ENCODE measurements around the gene ST3GAL5. TPM values are rescaled to one million over a fixed set of nuclear protein-coding genes. Genes with fewer than 3 reads are reported as not detected.
A peak's percentile ranks its signal among the peaks of the same experiment; 100 is the strongest.

Gene ST3GAL5
- total RNA-seq, 5 donors from 2014 or later (not counting 1 experiment from before 2014, with no cell fraction given), result 22.8 to 56.2 (median 31.9) TPM

GRCh38 chr2:85903849-85904248 lies 15.1 kb upstream of the ST3GAL5 start:
- no peaks in the 10 kb centered on the region for H3K36me3 Mint-ChIP-seq
- Histone ChIP-seq H3K9me3 (no peaks in the 10 kb centered on the region), H3K27me3 (replicated peaks in 1 of 2; ENCODE audit: control insufficient read depth in 2 of 2, extremely low read depth in 1 of 2, insufficient read depth in 2 of 2, low read length in 1 of 2) (no peaks in the 10 kb centered on the region), H3K36me3 (ENCODE audit: control insufficient read depth in 2 of 2, extremely low read depth in 1 of 2, insufficient read depth in 1 of 2, low read length in 1 of 2) (no peaks in the 10 kb centered on the region), H3K4me1 (ENCODE audit: control insufficient read depth in 1 of 2, extremely low read depth in 1 of 2, insufficient read depth in 2 of 2, low read length in 2 of 2) (peaks cover 5 to 9% of the 10 kb centered on the region in 2 experiments), H3K4me3 (ENCODE audit: control insufficient read depth in 1 of 2, extremely low read depth in 1 of 2, low read length in 1 of 2) (no peak overlapping the region), H3K27ac (ENCODE audit: low read length) (no peak overlapping the region)
- H3K4me1 Mint-ChIP-seq, result peaks cover 18 to 30% (median 19%) of the 10 kb centered on the region in 3 donors
- ATAC-seq (replicated peaks in 1 of 4) (no peak), DNase-seq (no peak)
- ChIA-PET CTCF (interaction anchor here in 1 of 2 donors (1.0 kb wide), 1 partner anchor 76 kb away, joined by 3 read pairs; no protein-coding TSS in a partner anchor), POLR2A (no interaction called here)
- no peak overlapping the region for H3K27ac Mint-ChIP-seq
- no peaks in the 10 kb centered on the region for H3K27me3 Mint-ChIP-seq
- no peak overlapping the region for H3K4me3 Mint-ChIP-seq
- H3K9me3 Mint-ChIP-seq, result no peaks in the 10 kb centered on the region
- WGBS (ENCODE audit: insufficient coverage), result 89% methylated on average over 6 of the region's 8 CpGs

- H3K4me3 ChIP-seq (ENCODE audit: control insufficient read depth in 1 of 2, extremely low read depth in 1 of 2, low read length in 1 of 2), result no peak overlapping the region
- H3K27me3 ChIP-seq (replicated peaks in 1 of 2; ENCODE audit: control insufficient read depth in 2 of 2, extremely low read depth in 1 of 2, insufficient read depth in 2 of 2, low read length in 1 of 2), result no peaks in the 10 kb centered on the region
- WGBS (ENCODE audit: insufficient coverage), result no CpG with 5 or more reads among the region's 2 CpGs
- ATAC-seq (replicated peaks in 1 of 4) (no peak), DNase-seq (no peak)
- Mint-ChIP-seq H3K27me3 (no peaks in the 10 kb centered on the region), H3K4me3 (no peak overlapping the region), H3K4me1 (peaks cover 28 to 38% (median 28%) of the 10 kb centered on the region in 3 donors), H3K36me3 (no peaks in the 10 kb centered on the region), H3K27ac (no peak overlapping the region), H3K9me3 (peaks cover 0 to 5% (median 0%) of the 10 kb centered on the region in 3 donors)
- CTCF ChIA-PET, result interaction anchor here in 1 of 2 donors (0.6 kb wide), 1 partner anchor 78 kb away, joined by 4 read pairs; no protein-coding TSS in a partner anchor
- POLR2A ChIA-PET, result interaction anchor here in 1 of 2 donors (0.6 kb wide), 1 partner anchor 141 kb away, joined by 5 read pairs; no protein-coding TSS in a partner anchor
- no peaks in the 10 kb centered on the region for H3K36me3 ChIP-seq (ENCODE audit: control insufficient read depth in 2 of 2, extremely low read depth in 1 of 2, insufficient read depth in 1 of 2, low read length in 1 of 2)
- peaks cover 5 to 9% of the 10 kb centered on the region in 2 experiments for H3K4me1 ChIP-seq (ENCODE audit: control insufficient read depth in 1 of 2, extremely low read depth in 1 of 2, insufficient read depth in 2 of 2, low read length in 2 of 2)
- H3K27ac ChIP-seq (ENCODE audit: low read length), result no peak overlapping the region
- H3K9me3 ChIP-seq, result no peaks in the 10 kb centered on the region
Observed at GRCh38 chr2:85902496-85902895, 13.7 kb upstream of the ST3GAL5 start.

GRCh38 chr2:85901155-85901554 lies 12.4 kb upstream of the ST3GAL5 start:
- ATAC-seq (replicated peaks in 1 of 4) (no peak), DNase-seq (no peak)
- H3K4me1 Mint-ChIP-seq, result peaks cover 28 to 38% (median 28%) of the 10 kb centered on the region in 3 donors
- ChIA-PET POLR2A (interaction anchor here in 1 of 2 donors (0.5 kb wide), 1 partner anchor 128 kb away, joined by 3 read pairs; no protein-coding TSS in a partner anchor), CTCF (interaction anchor here (0.7 to 2.6 kb wide), 3 partner anchors 14 to 74 kb away, joined by 3 to 6 read pairs (median 3); no protein-coding TSS in a partner anchor)
- no peaks in the 10 kb centered on the region for H3K9me3 ChIP-seq
- H3K9me3 Mint-ChIP-seq, result peaks cover 0 to 5% (median 0%) of the 10 kb centered on the region in 3 donors
- H3K36me3 ChIP-seq (ENCODE audit: control insufficient read depth in 2 of 2, extremely low read depth in 1 of 2, insufficient read depth in 1 of 2, low read length in 1 of 2), result no peaks in the 10 kb centered on the region
- H3K4me3 ChIP-seq (ENCODE audit: control insufficient read depth in 1 of 2, extremely low read depth in 1 of 2, low read length in 1 of 2), result no peak overlapping the region
- H3K27ac Mint-ChIP-seq, result peak overlapping the region in 1 of 2 donors; percentile 9
- H3K27ac ChIP-seq (ENCODE audit: low read length), result no peak overlapping the region
- no peaks in the 10 kb centered on the region for H3K27me3 Mint-ChIP-seq
- no peaks in the 10 kb centered on the region for H3K36me3 Mint-ChIP-seq
- no peak overlapping the region for H3K4me3 Mint-ChIP-seq
- WGBS (ENCODE audit: insufficient coverage), result no CpG with 5 or more reads among the region's 2 CpGs
- H3K27me3 ChIP-seq (replicated peaks in 1 of 2; ENCODE audit: control insufficient read depth in 2 of 2, extremely low read depth in 1 of 2, insufficient read depth in 2 of 2, low read length in 1 of 2), result no peaks in the 10 kb centered on the region
- H3K4me1 ChIP-seq (ENCODE audit: control insufficient read depth in 1 of 2, extremely low read depth in 1 of 2, insufficient read depth in 2 of 2, low read length in 2 of 2), result peaks cover 5 to 9% of the 10 kb centered on the region in 2 experiments

GRCh38 chr2:85900366-85900765 lies 11.6 kb upstream of the ST3GAL5 start:
- peak; percentile 72 to 91 (median 86) for ATAC-seq (replicated peaks in 1 of 4)
- WGBS (ENCODE audit: insufficient coverage), result 60% methylated on average over 1 of the region's 2 CpGs
- H3K9me3 Mint-ChIP-seq, result peaks cover 0 to 5% (median 0%) of the 10 kb centered on the region in 3 donors
- Histone ChIP-seq H3K9me3 (no peaks in the 10 kb centered on the region), H3K36me3 (ENCODE audit: control insufficient read depth in 2 of 2, extremely low read depth in 1 of 2, insufficient read depth in 1 of 2, low read length in 1 of 2) (no peaks in the 10 kb centered on the region), H3K27me3 (replicated peaks in 1 of 2; ENCODE audit: control insufficient read depth in 2 of 2, extremely low read depth in 1 of 2, insufficient read depth in 2 of 2, low read length in 1 of 2) (no peaks in the 10 kb centered on the region), H3K27ac (ENCODE audit: low read length) (no peak overlapping the region), H3K4me1 (ENCODE audit: control insufficient read depth in 1 of 2, extremely low read depth in 1 of 2, insufficient read depth in 2 of 2, low read length in 2 of 2) (peaks cover 5 to 9% of the 10 kb centered on the region in 2 experiments), H3K4me3 (ENCODE audit: control insufficient read depth in 1 of 2, extremely low read depth in 1 of 2, low read length in 1 of 2) (no peak overlapping the region)
- H3K36me3 Mint-ChIP-seq, result no peaks in the 10 kb centered on the region
- H3K4me1 Mint-ChIP-seq, result peaks cover 28 to 38% (median 28%) of the 10 kb centered on the region in 3 donors
- peak in 3 of 35 experiments; percentile 5 to 35 (median 10) for DNase-seq
- CTCF ChIA-PET, result interaction anchor here (0.6 to 2.6 kb wide), 4 partner anchors 11 to 85 kb away, joined by 3 to 6 read pairs (median 3); no protein-coding TSS in a partner anchor
- no peak overlapping the region for H3K4me3 Mint-ChIP-seq
- no peaks in the 10 kb centered on the region for H3K27me3 Mint-ChIP-seq
- H3K27ac Mint-ChIP-seq, result peak overlapping the region; percentile 25 to 57
- POLR2A ChIA-PET, result interaction anchor here in 1 of 2 donors (0.6 kb wide), 1 partner anchor 926 kb away, joined by 3 read pairs; no protein-coding TSS in a partner anchor

GRCh38 chr2:85899849-85900248 lies 11.1 kb upstream of the ST3GAL5 start:
- H3K9me3 Mint-ChIP-seq, result peaks cover 0 to 5% (median 4%) of the 10 kb centered on the region in 3 donors
- Histone ChIP-seq H3K4me1 (ENCODE audit: control insufficient read depth in 1 of 2, extremely low read depth in 1 of 2, insufficient read depth in 2 of 2, low read length in 2 of 2) (peaks cover 5 to 9% of the 10 kb centered on the region in 2 experiments), H3K27ac (ENCODE audit: low read length) (no peak overlapping the region), H3K27me3 (replicated peaks in 1 of 2; ENCODE audit: control insufficient read depth in 2 of 2, extremely low read depth in 1 of 2, insufficient read depth in 2 of 2, low read length in 1 of 2) (no peaks in the 10 kb centered on the region), H3K4me3 (ENCODE audit: control insufficient read depth in 1 of 2, extremely low read depth in 1 of 2, low read length in 1 of 2) (no peak overlapping the region), H3K36me3 (ENCODE audit: control insufficient read depth in 2 of 2, extremely low read depth in 1 of 2, insufficient read depth in 1 of 2, low read length in 1 of 2) (no peaks in the 10 kb centered on the region), H3K9me3 (no peaks in the 10 kb centered on the region)
- no peaks in the 10 kb centered on the region for H3K36me3 Mint-ChIP-seq
- H3K27me3 Mint-ChIP-seq, result no peaks in the 10 kb centered on the region
- H3K4me3 Mint-ChIP-seq, result no peak overlapping the region
- DNase-seq (no peak), ATAC-seq (replicated peaks in 1 of 4) (no peak)
- ChIA-PET POLR2A (no interaction called here), CTCF (interaction anchor here (0.6 to 2.6 kb wide), 4 partner anchors 12 to 84 kb away, joined by 3 to 6 read pairs (median 3); no protein-coding TSS in a partner anchor)
- WGBS (ENCODE audit: insufficient coverage), result no CpG with 5 or more reads among the region's 1 CpG
- peak overlapping the region; percentile 25 to 57 for H3K27ac Mint-ChIP-seq
- peaks cover 28 to 38% (median 28%) of the 10 kb centered on the region in 3 donors for H3K4me1 Mint-ChIP-seq

GRCh38 chr2:85899284-85899683 lies 10.5 kb upstream of the ST3GAL5 start:
- H3K4me1 Mint-ChIP-seq, result peaks cover 28 to 39% (median 28%) of the 10 kb centered on the region in 3 donors
- H3K9me3 Mint-ChIP-seq, result peaks cover 0 to 5% (median 4%) of the 10 kb centered on the region in 3 donors
- no peaks in the 10 kb centered on the region for H3K36me3 Mint-ChIP-seq
- no peaks in the 10 kb centered on the region for H3K27me3 Mint-ChIP-seq
- peak overlapping the region; percentile 36 to 57 for H3K27ac Mint-ChIP-seq
- Histone ChIP-seq H3K36me3 (ENCODE audit: control insufficient read depth in 2 of 2, extremely low read depth in 1 of 2, insufficient read depth in 1 of 2, low read length in 1 of 2) (no peaks in the 10 kb centered on the region), H3K27me3 (replicated peaks in 1 of 2; ENCODE audit: control insufficient read depth in 2 of 2, extremely low read depth in 1 of 2, insufficient read depth in 2 of 2, low read length in 1 of 2) (no peaks in the 10 kb centered on the region), H3K27ac (ENCODE audit: low read length) (no peak overlapping the region), H3K4me3 (ENCODE audit: control insufficient read depth in 1 of 2, extremely low read depth in 1 of 2, low read length in 1 of 2) (no peak overlapping the region), H3K4me1 (ENCODE audit: control insufficient read depth in 1 of 2, extremely low read depth in 1 of 2, insufficient read depth in 2 of 2, low read length in 2 of 2) (peaks cover 5 to 9% of the 10 kb centered on the region in 2 experiments), H3K9me3 (no peaks in the 10 kb centered on the region)
- DNase-seq (no peak), ATAC-seq (replicated peaks in 1 of 4) (no peak)
- ChIA-PET POLR2A (interaction anchor here in 1 of 2 donors (0.6 kb wide), 1 partner anchor 10 kb away, joined by 3 read pairs; no protein-coding TSS in a partner anchor), CTCF (interaction anchor here (0.5 to 2.6 kb wide), 2 partner anchors 10 to 12 kb away, joined by 3 to 6 read pairs; partner anchors contain the start of gene ST3GAL5 (in 1 of the 2))
- H3K4me3 Mint-ChIP-seq, result no peak overlapping the region
- WGBS (ENCODE audit: insufficient coverage), result no CpG with 5 or more reads among the region's 1 CpG

All from T-cell (primary cell).